MV-4-11 (cell line): Measurements from ENCODE around the gene CMIP.

Experiments
- DNase-seq: peaks from one replicate; lab custom pipeline; 2025; lab: John Stamatoyannopoulos, UW

Gene CMIP

DNA sequence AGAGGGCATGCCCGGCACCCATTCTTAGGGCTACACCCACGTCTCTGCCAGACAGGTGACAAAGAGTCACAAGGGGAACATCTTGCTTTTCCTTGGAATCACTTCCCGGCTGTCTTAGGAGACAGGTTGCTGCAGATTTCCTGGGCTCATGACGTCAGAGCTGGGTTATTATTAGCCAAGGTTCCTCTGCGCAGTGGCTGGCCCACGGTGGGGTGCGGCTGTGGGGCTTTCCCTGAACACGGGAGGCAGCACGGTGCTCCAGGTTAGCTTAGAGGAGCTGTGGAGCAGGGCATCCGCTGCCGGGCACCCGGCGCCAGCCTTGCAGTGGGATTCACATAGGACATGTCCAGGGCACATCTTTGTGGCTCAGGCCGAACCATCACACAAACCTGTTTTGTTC lies 216.5 kb downstream of the CMIP start:
- no peak for DNase-seq

DNA sequence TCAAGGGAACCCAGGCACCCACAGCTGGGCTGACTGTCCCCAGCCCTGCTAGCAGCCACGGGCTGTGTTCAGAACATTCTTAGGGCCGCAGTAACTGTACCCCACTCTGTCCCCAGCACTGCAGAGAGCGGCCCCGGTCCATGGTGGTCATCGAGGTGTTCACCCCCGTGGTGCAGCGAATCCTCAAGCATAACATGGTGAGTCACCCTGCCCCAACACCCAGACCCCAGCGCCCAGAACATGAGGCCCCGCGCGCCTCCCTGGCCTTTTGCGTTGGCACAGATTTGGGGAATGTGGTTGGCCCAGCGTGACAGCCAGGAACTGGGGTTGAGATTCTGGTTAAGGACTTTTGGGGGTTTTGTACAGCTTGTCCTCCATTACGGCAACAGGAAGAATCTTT lies 219.5 kb downstream of the CMIP start:
- DNase-seq, result no peak

- DNase-seq, result no peak
These were observed 221.0 kb downstream of the CMIP start for GRCh38 chr16:81665588-81665987.

DNA sequence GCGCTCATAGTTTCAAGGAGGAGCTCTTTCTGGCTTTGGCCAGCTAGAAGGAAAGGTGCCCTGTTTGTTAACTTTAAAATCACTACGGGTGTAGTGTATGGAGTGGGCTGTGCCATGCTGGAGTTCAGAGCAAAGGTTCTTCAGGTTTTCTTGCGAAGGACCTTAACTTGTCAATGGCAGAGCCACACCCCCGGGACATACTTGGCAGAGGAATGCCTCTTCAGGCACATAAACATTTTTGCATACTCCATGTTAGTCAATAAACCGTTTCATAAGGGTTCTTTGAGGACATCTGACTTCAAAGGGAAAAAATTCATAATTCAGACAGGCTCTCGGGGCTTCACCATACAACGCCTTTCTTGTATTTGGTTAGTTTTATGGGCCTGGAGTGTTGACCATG lies 221.5 kb downstream of the CMIP start:
- DNase-seq, result no peak

GRCh38 chr16:81668243-81669097 lies 223.9 kb downstream of the CMIP start:
- DNase-seq, result no peak

GRCh38 chr16:81669473-81670350 lies 225.1 kb downstream of the CMIP start:
- no peak for DNase-seq

DNA sequence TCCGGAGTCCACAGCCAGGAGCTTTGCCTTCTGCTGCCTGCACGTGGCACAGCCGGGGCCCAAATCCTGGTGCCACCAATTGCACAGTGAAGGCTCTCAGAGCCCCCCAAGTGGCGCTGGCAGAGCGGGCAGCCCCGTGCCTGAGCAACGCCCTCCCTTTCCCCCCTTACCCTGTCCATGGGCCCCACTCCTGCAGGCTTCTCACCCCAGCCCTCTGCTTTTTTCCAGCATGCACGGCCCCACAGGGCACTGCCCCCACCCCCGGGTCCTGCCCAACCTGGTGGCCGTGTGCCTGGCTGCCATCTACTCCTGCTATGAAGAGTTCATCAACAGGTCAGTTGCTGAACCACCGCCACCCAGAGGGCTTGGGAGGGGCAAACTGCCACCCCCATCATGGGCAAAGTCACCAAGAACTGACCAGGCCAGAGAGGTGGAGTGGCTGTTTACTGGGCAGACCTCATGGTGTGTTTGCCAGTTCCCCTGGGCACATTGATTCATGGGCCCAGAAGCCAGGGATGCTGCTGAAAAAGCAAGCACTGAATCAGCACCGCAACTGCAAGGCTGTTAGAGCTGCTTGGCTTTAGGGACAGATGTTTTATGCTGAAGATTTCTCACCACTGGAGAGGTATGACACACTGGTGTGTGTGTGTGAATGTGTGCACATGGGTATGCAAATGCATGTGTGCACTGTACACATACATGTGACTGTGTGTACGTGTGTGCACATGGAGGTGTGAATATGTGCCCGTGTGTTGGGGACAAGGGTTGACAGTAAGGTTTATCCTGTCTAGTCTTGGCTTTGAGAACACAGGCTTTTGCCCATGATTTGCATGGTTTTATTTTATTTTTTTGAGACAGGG lies 227.4 kb downstream of the CMIP start:
- DNase-seq, result no peak

GRCh38 chr16:81673432-81673831 lies 228.8 kb downstream of the CMIP start:
- no peak for DNase-seq

GRCh38 chr16:81675662-81676061 lies 231.1 kb downstream of the CMIP start:
- no peak for DNase-seq

- DNase-seq, result no peak
These were observed 231.7 kb downstream of the CMIP start for GRCh38 chr16:81676066-81676882.

- no peak for DNase-seq
These were observed 232.5 kb downstream of the CMIP start for GRCh38 chr16:81676883-81677737.

DNA sequence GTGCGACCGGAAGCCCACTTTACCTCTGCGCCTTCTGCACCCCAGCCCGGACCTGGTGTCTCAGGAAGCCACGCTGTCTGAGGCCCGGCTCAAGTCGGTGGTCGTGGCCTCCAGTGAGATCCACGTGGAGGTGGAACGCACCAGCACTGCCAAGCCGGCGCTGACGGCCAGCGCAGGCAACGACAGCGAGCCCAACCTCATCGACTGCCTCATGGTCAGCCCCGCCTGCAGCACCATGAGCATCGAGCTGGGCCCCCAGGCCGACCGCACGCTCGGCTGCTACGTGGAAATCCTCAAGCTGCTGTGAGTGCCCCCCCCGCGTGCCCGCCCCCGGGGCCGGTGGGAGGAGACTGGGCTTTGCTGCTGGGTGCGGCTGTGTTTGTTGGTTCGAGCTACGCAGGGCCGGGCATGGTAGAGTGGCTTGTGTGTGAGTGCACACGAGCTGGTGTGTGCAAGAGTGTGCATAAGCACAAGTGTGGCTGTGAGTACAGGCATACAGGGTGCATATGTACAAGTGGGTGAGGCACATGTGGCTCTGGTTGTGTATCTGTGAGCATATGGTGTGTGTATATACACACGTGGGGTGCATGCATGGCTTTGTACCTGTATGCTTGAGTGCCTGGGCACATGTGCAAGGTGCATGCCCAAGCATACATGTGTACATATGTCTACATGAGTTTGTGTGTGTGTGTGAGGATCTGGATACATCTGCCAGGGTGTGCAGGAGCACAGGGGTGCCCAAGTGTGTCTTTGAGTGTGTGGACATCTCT lies 233.9 kb downstream of the CMIP start:
- no peak for DNase-seq

- no peak for DNase-seq
These were observed 235.3 kb downstream of the CMIP start for GRCh38 chr16:81679721-81680430.

GRCh38 chr16:81680444-81681275 lies 236.1 kb downstream of the CMIP start:
- DNase-seq, result no peak

DNA sequence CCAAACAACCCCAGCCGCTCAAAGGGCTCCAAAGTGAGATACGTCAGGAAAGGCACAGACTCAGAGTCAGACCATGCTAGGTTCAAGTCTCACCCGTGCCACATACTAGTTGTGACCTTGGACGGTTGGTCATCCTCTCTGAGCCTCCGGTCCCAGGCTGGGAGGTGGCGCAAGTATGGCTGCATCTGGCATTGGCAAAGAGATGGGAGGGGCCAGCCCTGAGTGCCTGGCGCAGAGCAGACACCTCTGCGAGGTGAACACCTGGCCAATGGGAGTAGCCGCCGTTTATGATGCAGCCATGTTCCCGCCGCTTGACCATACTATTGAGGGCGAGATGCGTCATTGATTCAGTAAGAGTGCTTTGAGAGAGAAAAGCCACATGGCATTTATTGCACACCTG lies 236.7 kb downstream of the CMIP start:
- DNase-seq, result no peak

DNA sequence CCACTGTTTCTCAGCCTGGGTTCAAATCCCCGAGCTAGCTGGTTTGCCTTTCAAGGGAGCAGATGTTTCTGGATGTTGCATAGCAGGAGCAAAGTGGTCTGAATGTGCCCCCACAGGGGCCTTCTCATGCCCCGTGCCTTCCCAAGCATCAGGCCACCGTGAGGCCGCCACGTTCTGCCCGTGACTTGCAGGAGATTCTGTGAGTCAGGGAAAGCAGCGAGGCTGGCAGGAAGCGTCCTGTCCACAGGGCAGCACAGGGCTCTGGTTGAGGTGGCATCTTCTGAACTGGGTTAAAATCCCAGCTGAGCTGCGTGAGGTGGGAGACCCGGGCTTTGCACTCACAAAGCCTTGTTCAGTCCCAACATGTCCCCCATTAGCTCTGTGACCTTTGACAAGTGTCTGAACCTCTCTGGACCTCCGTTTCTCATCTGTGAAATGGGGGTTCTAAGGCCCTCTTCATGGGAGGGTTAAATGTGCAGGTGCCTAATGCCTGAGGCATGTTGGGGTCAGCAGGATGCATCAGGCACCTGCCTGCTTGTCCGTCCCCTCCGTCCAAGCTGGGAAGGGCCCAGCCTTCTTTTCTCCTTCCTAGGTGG lies 239.7 kb downstream of the CMIP start:
- no peak for DNase-seq

GRCh38 chr16:81684901-81685300 lies 240.3 kb downstream of the CMIP start:
- DNase-seq, result no peak
